GM18870 (cell line): Measurements from ENCODE around the gene BTNL8.
"Not testable (repeated sequence)": the region's sequence is repeated elsewhere in the genome, so short reads cannot be mapped to it uniquely, and the experiment has no call there.

Source experiments
- ATAC-seq: cut with Tn5 transposase; IDR thresholded peaks from one replicate; pipeline ENCODE4 v1.9.1; 2021; ENCODE audit warnings: moderate library complexity; ENCODE audit not compliant: unreplicated experiment

The BTNL8 gene

DNA sequence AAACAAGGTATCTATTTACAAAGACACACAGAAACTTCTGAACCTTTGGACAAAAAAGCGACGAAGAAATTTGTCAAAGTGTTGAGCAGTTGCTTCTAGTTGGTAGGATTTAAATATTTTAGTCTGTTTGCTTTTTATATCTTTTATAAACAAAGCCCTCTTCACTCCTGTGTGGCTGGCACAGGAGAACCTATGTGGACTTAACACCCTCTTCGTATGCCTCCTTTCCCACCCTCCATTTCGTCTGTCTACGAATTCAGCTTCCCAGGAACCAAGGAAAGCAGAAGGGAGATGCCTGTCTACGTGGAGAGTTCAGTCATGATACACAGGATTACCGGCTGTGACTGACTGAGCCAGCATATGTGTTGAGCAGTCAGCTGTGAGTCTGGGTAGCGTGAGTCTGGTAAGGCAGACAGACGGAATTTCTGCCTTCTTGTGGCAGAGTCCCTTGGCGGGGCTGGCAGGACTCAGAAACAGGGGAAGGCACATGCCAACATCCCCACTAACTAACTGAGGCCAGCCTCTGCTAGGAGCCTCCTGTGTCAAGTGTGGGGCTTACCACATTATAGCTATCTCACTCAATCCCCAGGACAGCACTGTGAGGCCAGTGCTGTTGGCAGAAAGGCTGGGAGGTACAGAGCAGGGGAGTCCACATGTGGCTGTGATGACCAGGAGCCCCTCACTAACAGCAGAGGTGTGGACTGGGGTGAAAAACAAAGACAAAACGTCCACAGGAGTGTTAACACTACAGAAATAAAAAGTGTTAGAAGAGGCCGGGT lies 24.0 kb upstream of the BTNL8 start:
- ATAC-seq, result no peak

DNA sequence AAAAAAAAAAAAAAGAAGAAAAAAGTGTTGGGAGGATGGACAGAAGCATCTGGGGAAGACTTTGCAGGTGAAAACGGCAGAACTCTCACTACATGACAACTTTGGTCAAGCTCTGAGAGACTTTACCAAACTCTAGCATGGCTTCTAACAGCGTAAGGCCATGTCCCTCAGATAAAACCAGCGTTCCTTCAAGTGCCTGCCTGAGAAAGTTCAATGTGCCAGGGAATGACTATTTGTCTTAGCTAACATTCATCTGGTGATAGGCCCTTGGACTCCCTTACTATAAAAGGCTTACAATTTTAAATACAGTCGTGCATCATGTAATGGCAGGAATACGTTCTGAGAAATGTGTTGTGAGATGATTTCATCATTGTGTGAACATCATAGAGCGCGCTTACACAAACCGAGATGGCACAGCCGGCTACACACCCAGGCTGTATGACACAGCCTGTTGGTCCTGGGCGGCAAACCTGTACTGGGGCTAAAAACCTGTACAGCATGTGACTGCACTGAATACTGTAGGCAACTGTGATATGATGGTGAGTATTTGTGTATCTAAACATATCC lies 23.0 kb upstream of the BTNL8 start:
- no peak for ATAC-seq

GRCh38 chr5:180885845-180886529 lies 13.0 kb upstream of the BTNL8 start:
- ATAC-seq, result not testable (repeated sequence)

DNA sequence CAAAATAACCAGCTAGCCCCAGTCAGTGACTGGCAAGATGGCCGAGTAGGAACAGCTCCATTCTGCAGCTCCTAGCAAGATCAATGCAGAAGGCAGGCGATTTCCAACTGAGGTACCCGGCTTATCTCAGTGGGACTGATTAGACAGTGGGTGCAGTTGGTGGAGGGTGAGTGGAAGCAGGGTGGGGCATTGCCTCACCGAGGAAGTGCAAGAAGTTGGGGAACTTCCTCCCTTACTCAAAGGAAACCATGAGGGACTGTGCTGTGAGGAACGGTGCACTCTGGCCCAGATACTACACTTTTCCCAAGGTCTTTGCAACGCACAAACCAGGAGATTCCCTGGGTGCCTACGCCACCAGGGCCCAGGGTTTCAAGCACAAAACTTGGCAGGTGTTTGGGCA lies 9.6 kb upstream of the BTNL8 start:
- no peak for ATAC-seq

DNA sequence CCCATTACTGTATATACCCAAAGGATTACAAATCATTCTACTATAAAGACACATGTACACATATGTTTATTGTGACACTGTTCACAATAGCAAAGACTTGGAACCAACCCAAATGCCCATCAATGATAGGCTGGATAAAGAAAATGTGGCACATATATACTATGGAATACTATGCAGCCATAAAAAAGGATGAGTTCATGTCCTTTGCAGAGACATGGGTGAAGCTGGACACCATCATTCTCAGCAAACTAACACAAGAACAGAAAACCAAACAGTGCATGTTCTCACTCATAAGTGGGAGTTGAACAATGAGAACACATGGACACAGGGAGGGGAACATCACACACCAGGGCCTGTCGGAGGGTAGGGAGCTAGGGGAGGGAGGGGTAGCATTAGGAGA lies 3.6 kb upstream of the BTNL8 start:
- ATAC-seq, result not testable (repeated sequence)

GRCh38 chr5:180900178-180900577 lies 1.2 kb downstream of the BTNL8 start:
- ATAC-seq, result no peak

GRCh38 chr5:180901319-180902009 lies 2.5 kb downstream of the BTNL8 start:
- ATAC-seq, result no peak

DNA sequence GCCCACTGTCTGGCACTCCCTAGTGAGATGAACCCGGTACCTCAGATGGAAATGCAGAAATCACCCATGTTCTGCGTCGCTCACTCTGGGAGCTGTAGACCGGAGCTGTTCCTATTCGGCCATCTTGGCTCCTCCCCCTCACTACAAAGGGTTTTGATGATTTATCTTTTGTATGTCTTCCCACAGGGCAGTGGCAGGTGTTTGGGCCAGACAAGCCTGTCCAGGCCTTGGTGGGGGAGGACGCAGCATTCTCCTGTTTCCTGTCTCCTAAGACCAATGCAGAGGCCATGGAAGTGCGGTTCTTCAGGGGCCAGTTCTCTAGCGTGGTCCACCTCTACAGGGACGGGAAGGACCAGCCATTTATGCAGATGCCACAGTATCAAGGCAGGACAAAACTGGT lies 9.4 kb downstream of the BTNL8 start:
- no peak for ATAC-seq

DNA sequence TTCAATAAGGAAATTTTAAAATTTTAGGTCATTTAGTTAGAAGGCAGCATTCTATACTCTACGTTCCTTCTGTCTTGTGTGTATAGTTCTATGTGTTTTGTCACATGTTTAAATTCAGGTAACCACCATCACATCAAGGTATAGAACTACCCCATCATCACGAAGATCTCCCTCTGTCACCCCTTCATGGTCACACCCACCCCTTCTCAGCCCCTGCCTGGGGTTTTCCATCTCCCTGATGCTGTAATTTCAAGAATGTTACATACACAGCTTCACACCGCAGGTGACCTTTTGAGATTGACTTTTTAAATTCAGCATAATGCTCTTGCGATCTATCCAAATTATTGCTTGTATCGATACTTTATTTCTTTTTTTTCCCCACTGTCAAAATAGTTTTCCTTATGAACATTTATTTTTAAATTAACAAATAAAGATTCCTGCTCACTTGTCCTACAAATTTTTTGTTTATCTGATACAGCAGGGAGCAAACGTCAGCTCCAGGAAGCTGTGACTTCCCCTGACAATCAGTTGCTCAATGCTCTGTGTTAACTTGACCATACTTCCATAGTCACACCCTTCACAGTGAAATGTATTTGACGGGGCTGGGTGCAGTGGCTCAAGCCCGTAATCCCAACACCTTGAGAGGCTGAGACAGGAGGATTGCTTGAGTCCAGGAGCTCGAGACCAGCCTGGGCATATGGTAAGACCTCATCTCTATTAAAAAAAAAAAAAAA lies 10.2 kb downstream of the BTNL8 start:
- no peak for ATAC-seq

- no peak for ATAC-seq
Measured at GRCh38 chr5:180909782-180910181, 10.8 kb downstream of the BTNL8 start.

GRCh38 chr5:180910182-180910581 lies 11.2 kb downstream of the BTNL8 start:
- ATAC-seq, result no peak

GRCh38 chr5:180910735-180911134 lies 11.8 kb downstream of the BTNL8 start:
- ATAC-seq, result no peak

DNA sequence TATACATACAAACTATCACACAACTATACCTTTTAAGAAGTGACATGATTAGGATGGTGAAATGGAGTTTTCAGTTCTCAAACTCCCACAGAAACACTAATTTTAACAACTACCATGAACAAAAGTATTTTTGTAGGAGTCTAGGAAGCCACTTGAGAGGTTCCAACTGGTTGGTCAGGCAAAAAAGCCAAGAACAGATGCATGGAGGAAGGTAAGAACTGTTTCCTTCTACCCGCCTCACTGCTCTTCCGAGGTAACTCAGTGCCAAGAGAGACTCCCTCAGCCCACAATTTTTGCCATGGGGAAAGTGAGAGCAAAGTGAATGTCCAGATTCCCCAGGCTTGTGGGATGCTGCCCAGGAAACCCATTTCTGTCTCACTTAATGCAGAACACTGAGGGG lies 15.7 kb downstream of the BTNL8 start:
- no peak for ATAC-seq

- ATAC-seq, result no peak
Measured at GRCh38 chr5:180915924-180916323, 17.0 kb downstream of the BTNL8 start.

GRCh38 chr5:180918380-180918779 lies 19.4 kb downstream of the BTNL8 start:
- no peak for ATAC-seq

- ATAC-seq, result no peak
Measured at GRCh38 chr5:180920710-180921109, 21.8 kb downstream of the BTNL8 start.

DNA sequence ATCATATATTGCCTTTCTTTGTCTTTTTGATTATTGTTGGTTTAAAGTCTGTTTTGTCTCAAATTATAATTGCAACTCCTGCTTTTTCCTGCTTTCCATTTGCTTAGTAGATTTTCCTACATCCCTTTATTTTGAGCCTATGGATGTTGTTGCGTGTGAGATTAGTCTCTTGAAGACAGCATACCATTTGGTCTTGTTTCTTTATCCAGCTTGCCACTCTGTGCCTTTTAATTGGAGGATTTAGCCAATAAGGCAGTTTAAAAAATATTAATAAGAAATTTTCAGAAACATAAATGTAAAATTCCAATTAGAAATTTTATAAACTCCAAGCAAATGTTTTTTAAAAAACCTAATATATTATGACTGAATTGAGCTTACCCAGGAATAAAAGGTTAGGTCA lies 24.0 kb downstream of the BTNL8 start:
- ATAC-seq, result no peak

GRCh38 chr5:180932660-180933059 lies 33.7 kb downstream of the BTNL8 start:
- ATAC-seq, result no peak

GRCh38 chr5:180935203-180935602 lies 36.2 kb downstream of the BTNL8 start:
- no peak for ATAC-seq

DNA sequence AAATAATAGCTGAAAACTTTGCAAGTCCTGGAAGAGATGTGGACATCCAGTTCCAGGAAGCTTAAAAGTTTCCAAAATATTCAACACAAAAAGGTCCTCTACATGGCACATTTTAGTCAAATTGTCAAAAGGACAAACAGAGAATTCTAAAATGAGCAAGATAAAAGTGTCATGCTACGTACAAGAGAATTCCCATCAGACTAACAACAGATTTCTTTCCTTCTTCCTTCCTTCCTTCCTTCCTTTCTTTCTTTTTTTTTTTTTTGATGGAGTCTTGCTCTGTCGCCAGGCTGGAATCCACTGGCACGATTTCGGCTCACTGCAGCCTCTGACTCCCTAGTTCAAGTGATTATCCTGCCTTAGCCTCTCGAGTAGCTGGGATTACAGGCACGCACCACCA lies 39.3 kb downstream of the BTNL8 start:
- no peak for ATAC-seq
